ENCODE data around the gene KIAA1210.
"Not testable (repeated sequence)": the region's sequence is repeated elsewhere in the genome, so short reads cannot be mapped to it uniquely, and the experiment has no call there.

Gene KIAA1210

DNA sequence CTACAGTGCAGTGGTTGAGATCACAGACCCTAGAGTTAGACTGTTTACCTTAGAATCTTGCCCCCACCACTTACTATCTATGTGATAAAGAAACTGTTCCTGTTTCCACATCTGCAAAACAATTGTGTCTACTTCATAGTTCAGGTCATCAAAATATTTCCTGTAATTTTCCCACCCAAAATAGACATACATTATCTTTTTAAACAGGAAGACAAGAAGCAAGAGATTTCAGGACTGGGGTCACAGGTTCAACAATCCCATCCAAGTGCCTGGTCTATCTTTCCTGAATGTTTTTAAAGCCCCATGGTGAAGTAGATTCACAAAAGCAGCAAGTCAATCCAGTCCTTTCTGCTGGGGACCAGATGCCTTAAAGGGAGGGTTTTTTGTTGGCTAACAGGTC, 96.6 kb downstream of the KIAA1210 start:
- DNase-seq: no peak

GRCh38 chrX:119029656-119030055, 98.0 kb downstream of the KIAA1210 start:
- not testable (repeated sequence) for DNase-seq

DNA sequence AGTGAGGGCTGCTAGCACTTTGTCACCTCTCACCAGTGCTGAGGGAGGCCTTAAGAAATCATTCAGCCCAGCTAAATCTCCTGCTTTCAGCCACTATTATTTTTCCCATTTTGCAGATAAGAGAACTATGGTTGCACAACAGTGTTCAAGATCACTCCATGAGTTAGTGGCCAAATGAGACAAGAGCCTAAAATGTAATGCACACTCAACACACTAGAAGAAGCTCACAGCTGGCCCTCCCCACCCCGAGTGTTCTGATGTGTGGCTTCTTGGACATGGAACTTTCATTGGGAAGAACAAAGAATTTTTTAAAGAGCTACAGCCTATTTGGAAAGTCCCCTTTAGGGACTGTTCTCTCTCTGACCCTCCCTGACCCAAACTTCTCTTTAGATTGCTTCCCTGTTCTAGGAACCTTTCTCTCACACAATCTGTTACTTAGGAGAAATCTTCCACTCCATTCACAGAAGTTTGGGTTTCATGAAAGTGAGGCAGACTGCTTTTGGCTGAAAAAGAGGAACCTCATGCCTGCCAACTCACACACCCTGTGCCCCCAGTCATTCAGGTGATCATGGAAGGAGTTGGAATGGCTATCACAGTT, 98.8 kb downstream of the KIAA1210 start:
- DNase-seq: no peak

Measured in NCI-H187 (cell line).